ENCODE measurements around the gene POU3F1.

The POU3F1 gene

DNA sequence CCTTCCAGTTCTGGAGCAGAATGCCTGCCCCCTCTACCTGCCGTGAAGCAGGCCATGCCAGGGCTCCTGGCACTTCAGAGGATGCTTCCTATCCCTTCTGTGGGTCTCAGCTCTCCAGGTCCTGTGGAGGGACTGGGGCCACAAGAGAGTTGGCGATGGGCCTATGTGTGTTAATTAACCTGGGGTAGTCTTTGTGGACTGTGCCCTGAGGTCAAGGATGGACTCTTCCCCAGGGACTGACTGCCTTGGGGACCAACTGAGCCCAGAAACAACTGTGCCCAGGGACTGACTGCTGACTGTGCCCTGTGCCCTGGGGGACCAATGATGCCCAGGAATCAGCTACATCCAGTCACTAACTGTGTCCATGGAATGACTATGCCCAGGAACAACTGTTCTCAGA is 37.5 kb upstream of the POU3F1 start:
- in situ Hi-C loops (cut with HindIII; ENCODE audit: low sequenced_read_pairs): no loop called here
- H3K4me3 ChIP-seq (ENCODE audit: low read depth, low read length): no peak overlapping the region

GRCh38 chr1:38083541-38083940 is 36.9 kb upstream of the POU3F1 start:
- TF ChIP-seq, protein P1, sequence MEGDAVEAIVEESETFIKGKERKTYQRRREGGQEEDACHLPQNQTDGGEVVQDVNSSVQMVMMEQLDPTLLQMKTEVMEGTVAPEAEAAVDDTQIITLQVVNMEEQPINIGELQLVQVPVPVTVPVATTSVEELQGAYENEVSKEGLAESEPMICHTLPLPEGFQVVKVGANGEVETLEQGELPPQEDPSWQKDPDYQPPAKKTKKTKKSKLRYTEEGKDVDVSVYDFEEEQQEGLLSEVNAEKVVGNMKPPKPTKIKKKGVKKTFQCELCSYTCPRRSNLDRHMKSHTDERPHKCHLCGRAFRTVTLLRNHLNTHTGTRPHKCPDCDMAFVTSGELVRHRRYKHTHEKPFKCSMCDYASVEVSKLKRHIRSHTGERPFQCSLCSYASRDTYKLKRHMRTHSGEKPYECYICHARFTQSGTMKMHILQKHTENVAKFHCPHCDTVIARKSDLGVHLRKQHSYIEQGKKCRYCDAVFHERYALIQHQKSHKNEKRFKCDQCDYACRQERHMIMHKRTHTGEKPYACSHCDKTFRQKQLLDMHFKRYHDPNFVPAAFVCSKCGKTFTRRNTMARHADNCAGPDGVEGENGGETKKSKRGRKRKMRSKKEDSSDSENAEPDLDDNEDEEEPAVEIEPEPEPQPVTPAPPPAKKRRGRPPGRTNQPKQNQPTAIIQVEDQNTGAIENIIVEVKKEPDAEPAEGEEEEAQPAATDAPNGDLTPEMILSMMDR (IDR thresholded peaks at IDR 0.05; ENCODE audit: low read depth, low read length, missing control alignments): no peak
- DNase-seq (ENCODE audit: low read depth): no peak
- no peak overlapping the region for H3K4me3 ChIP-seq (ENCODE audit: low read depth, low read length)
- in situ Hi-C loops (cut with HindIII; ENCODE audit: low sequenced_read_pairs): no loop called here

More for the DNA sequence above, 37.5 kb upstream of the POU3F1 start:
- TF ChIP-seq, protein P1 (IDR thresholded peaks at IDR 0.05; ENCODE audit: low read depth, low read length, missing control alignments): no peak
- DNase-seq (ENCODE audit: low read depth): no peak

DNA sequence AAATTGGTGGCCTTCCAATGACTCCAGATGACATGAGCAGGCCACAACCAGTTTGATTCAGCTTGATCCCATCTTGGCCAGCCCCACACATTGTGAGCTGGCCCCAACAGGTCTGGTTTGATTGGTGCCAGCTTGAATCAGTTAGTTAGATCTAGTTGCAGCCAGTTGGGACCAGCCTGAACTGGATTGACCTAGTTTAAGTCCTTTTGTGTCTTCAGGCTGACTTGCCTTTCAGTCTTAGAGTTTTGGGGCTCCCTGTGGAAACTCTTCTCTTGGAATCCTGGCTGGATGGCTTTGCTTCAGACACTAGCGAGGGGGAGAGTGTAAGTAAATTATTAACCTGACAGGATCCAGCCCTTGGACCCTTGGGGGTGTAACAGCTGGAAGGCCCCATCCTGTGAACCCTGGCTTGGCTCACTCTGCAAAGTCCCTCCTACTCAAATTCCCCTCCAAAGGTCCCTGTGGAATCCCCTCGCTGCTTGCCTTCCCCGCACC is 36.2 kb upstream of the POU3F1 start:
- TF ChIP-seq, protein P1 (IDR thresholded peaks at IDR 0.05; ENCODE audit: low read depth, low read length, missing control alignments): no peak
- H3K4me3 ChIP-seq (ENCODE audit: low read depth, low read length): no peak overlapping the region
- DNase-seq (ENCODE audit: low read depth): no peak
- in situ Hi-C loops (cut with HindIII; ENCODE audit: low sequenced_read_pairs): no loop called here

GRCh38 chr1:38079019-38079418 is 32.4 kb upstream of the POU3F1 start:
- no peak for DNase-seq (ENCODE audit: low read depth)
- TF ChIP-seq, protein P1 (IDR thresholded peaks at IDR 0.05; ENCODE audit: low read depth, low read length, missing control alignments): no peak
- H3K4me3 ChIP-seq (ENCODE audit: low read depth, low read length): no peak overlapping the region
- in situ Hi-C loops (cut with HindIII; ENCODE audit: low sequenced_read_pairs): no loop called here

DNA sequence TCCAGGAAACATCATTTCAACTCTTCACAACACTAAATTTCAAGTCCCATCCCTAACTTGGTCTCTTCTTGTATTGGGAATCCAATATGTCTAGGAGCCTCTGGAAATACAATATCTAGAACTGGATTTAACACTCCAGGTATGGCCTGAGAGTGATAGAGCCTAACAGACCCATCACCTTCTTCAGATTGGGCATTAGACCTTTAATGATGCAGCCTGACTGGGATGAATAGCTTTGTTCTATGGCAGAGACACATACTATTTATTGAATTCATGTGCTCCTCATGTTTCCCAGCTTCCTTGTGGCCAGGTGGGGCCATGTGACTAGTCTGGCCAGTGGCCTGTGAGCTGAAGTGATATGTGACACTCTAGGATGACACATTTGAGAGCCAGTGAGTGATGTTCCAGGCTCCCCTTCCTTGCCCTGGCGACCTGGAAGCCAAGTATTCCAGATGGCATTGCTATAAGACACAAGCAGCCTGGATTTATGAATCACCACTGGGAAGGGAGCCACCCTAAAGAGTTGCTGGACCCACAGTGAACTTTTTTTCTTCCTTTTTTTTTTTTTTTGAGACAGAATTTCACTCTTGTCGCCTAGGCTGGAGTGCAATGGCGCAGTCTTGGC is 31.0 kb upstream of the POU3F1 start:
- no peak overlapping the region for H3K4me3 ChIP-seq (ENCODE audit: low read depth, low read length)
- TF ChIP-seq, protein P1 (IDR thresholded peaks at IDR 0.05; ENCODE audit: low read depth, low read length, missing control alignments): no peak
- in situ Hi-C loops (cut with HindIII; ENCODE audit: low sequenced_read_pairs): no loop called here
- DNase-seq (ENCODE audit: low read depth): no peak

GRCh38 chr1:38076455-38076854 is 29.9 kb upstream of the POU3F1 start:
- DNase-seq (ENCODE audit: low read depth): no peak

More at GRCh38 chr1:38076455-38076854, 29.9 kb upstream of the POU3F1 start:
- in situ Hi-C loops (cut with HindIII; ENCODE audit: low sequenced_read_pairs): no loop called here
- TF ChIP-seq, protein P1 (IDR thresholded peaks at IDR 0.05; ENCODE audit: low read depth, low read length, missing control alignments): no peak
- H3K4me3 ChIP-seq (ENCODE audit: low read depth, low read length): no peak overlapping the region
